GM12873 (cell line): ENCODE data around the gene ITPKB.

ENCODE experiments used
- TF ChIP-seq, protein P1 (sequence below): IDR thresholded peaks from 2 replicates; pipeline ENCODE4 v1.5.1; 2012; ENCODE audit warnings: low read depth, mild to moderate bottlenecking, moderate library complexity, low read length, control low read depth; ENCODE audit not compliant: insufficient read depth; ENCODE audit errors: missing control alignments

The ITPKB gene

DNA sequence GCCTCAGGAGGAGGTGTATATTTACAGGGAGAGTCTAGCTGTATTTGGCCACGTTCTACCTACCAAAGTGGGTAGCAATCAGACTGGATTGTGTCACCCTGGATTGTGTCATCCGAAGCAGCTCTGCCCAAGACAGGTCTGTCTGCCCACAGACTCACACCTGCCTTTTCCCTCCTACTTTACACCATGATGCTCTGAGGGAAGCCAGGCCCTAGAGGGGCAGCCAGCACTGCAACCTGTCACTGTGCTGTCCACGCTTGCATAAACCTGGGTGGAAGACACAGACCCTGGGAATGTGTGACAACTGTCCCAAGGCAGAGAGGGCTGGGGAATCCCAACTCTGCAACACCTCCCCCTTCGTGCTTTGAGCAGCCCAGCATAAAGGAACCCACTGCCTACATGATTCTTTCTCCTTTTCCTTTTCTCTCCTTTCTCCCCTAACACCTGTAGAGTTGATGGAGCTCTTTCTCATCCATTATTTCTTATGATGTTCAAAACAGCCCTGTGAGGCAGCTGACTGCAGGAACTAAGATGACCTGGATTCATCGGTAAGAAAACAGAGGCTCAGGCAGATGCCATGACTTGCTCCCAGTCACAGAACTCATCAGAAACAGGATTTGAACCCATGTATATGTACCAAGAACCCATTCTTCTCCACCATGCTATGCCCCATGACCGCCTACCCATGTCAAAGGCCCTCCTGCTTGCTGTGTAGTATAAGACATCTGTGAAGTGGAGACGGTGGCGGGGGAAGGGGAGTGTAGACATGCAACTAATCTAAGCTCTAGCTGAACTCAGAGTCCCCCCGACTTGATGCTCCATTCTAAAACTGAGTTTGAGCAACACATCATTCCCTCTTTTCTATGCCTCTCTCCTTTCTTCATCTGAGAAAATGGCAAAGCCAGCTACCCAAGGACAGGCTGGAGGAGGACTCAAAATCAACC, 55.9 kb downstream of the ITPKB start:
- TF ChIP-seq, protein P1, sequence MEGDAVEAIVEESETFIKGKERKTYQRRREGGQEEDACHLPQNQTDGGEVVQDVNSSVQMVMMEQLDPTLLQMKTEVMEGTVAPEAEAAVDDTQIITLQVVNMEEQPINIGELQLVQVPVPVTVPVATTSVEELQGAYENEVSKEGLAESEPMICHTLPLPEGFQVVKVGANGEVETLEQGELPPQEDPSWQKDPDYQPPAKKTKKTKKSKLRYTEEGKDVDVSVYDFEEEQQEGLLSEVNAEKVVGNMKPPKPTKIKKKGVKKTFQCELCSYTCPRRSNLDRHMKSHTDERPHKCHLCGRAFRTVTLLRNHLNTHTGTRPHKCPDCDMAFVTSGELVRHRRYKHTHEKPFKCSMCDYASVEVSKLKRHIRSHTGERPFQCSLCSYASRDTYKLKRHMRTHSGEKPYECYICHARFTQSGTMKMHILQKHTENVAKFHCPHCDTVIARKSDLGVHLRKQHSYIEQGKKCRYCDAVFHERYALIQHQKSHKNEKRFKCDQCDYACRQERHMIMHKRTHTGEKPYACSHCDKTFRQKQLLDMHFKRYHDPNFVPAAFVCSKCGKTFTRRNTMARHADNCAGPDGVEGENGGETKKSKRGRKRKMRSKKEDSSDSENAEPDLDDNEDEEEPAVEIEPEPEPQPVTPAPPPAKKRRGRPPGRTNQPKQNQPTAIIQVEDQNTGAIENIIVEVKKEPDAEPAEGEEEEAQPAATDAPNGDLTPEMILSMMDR: no peak

DNA sequence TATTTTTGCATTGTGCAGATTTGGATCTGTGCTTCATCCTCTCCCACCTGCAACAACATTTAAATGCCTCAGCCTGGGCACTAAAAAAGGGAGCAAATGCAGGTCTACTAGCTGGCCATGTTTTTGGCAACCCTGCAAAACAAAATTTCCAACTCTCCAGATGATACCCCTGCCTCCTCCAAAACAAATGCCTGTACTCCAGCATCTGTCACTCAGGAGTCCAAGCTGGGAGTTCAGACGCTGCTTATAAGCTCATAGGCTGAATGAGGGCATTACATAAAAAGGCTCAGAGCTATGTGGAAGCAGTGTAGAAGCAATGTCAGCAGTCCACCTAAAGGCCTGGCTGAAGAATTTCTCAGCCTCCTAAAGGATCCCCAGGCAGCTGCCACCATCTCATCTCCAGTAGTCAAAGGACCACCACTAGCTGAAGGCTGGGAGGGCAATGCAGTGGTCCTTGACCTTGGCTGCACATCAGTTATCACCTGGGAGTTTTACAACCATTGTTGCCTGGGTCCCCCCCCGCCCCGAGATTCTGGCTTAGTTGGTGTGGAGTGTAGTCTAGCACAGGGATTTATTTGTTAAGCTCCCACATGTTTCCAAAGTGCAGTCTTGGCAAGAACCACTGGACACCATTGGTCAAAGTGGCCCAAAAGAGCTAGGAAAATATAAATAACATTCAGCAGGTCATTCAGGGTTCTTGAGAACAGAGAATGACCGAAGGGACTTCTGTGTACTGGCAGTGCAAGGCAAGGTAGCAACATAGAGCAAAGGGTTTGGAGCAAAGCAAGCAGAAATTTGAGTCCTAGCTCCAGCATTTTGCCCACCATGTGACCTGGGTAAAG, 57.2 kb downstream of the ITPKB start:
- TF ChIP-seq, protein P1: no peak

DNA sequence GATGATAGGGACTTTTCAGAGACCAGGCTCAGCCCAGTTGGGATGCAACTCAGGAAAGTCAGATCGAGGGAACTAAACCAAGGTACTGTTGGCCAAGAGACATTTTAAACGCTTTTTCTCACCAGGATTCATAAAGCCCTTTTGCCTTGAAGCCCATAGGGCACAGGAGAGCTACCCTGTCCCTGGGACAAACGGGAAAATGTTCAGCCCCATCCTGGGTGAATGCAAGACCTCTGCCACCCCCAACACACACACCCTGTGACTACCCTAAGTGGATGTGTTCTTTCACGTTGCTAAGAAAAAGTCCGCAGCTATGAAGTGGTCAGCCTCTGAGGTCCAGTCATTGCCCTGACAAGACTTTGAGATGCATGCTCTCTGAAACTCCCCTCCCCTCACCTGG, 58.4 kb downstream of the ITPKB start:
- TF ChIP-seq, protein P1: no peak

DNA sequence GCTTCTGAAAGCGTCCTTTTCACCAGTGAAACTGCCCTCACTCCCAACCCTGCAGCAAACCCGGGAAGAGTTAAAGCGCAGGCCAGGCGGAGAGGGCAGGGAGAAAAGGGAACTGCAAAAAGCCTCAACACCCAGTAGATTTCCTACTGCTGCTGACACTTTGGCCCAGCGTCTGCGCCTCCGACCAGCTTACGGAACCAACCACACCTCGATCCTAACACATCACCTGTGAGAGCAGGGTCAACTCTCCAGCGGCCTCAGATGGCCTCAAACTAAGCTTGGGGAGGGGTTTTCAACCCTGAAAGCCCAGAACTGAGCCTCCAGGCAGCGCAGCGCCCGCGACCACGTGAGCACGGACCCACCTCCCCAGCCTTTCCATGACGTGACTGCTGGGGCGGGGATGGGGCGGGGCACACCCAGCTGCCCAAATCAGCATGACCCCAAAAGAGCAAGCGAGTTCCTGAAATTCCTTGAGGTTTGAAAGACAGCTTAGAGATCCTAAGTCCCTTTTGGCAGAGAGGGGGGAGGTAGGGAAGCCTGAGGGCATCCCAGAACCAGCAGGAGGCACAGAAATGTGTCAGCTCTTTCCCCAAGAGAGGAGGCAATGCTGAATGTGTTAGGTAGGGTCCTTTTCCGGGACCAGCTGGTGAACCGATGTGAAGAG, 59.1 kb downstream of the ITPKB start:
- TF ChIP-seq, protein P1: no peak

DNA sequence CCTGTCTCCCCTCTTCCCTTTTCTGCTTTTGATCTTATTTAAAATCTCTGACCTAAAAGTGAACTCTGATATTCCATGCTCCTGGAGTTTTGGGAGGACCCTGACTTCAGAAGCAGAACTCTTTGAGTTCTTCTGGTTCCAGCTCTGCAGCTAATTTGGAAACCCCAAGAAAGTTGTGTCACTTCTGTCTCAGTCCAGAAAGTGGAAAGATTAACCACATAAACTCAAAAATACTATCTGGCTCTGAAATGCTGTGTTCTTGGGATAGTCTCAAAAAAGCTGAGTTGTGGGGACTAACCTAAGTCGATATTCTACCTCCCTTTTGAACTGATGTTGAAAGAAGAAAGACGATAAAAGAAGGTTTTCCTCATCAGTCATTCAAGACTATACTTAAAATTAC, 59.8 kb downstream of the ITPKB start:
- TF ChIP-seq, protein P1: no peak

DNA sequence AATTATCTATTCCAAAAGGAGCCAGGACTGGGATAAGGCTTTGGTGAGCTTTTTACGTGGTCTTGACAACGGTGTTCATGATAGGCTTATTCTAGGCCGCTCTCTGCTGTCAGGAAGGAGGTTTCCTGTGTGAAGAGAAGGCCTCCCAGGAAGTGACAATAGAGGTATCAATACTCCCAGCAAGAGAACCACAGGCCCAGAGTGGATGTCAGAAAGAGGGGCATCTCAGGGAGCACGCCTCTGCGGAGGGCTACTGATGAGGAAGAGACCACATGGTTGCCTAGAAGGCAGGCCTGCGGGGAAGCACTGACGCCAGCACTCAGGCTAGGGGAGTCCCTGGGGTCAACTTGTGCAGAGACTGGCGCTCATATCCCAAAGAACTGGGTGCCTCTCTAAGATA, 60.4 kb downstream of the ITPKB start:
- TF ChIP-seq, protein P1: no peak
